A549 (cell line): ENCODE data around the gene SECISBP2L.

ENCODE experiments used
- BHLHE40 ChIP-seq: IDR thresholded peaks from 2 replicates; pipeline ENCODE4 v1.6.1; 2012; ENCODE audit warnings: low read depth, low read length, inconsistent platforms
- CHD2 ChIP-seq: fragments of 150-350 bp; IDR thresholded peaks from 2 replicates; pipeline ENCODE4 v1.6.1; 2014; ENCODE audit warnings: low read length; ENCODE audit not compliant: partially characterized antibody
- CTCF ChIP-seq: fragments of >200 bp; sonication (Bioruptor Twin); formaldehyde crosslinking; IDR thresholded peaks from 3 replicates; pipeline ENCODE4 v1.5.1; 2016
- EP300 ChIP-seq, 2 experiments: fragments of >200 bp; sonication (Bioruptor Twin); formaldehyde crosslinking; IDR thresholded peaks; 2 replicates in 1 of 2; 3 replicates in 1 of 2; pipeline ENCODE4 v1.6.1; 2016 to 2017
- POLR2A ChIP-seq: IDR thresholded peaks from 2 replicates; pipeline ENCODE4 v1.6.1; 2012; ENCODE audit warnings: mild to moderate bottlenecking, low read length
- SREBF2 ChIP-seq: fragments of 450-650 bp; IDR thresholded peaks from 2 replicates; pipeline ENCODE4 v1.6.1; 2014; ENCODE audit warnings: mild to moderate bottlenecking, moderate library complexity
- USF2 ChIP-seq: fragments of 450-650 bp; IDR thresholded peaks from 2 replicates; pipeline ENCODE4 v1.6.1; 2014; ENCODE audit warnings: antibody characterized with exemption

DNA sequence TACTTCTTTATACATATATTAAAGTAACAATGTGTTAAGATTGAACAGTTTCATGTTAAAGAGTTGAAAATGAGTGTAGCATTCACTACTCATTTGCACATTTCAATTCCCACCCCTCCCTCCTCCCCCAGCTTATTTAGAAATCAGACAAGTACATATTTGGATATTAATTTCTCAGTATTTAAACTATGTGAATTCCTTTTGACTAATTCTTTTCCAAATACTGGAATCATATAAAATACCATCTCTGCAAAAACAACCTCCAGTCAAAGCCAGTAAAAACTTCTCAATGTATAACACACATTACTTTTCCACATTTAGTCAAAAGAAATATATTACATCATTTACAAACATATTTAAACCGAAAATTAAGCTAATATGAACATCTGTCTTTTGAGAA, 57.1 kb downstream of the SECISBP2L start:
- TF ChIP-seq CTCF (no peak), USF2 (no peak), BHLHE40 (no peak), POLR2A (no peak), CHD2 (no peak), EP300 (IDR thresholded peaks at IDR 0.05) (no peak), SREBF2 (no peak)
